NCI-H2107 treated with DMSO at 0.1 percent for 48 hours (cell line): ENCODE results near the gene KIRREL3.

Experiments used
- DNase-seq: peaks from one replicate; lab custom pipeline; 2025; ENCODE audit not compliant: unreplicated experiment; lab: John Stamatoyannopoulos, UW

Gene KIRREL3

DNA sequence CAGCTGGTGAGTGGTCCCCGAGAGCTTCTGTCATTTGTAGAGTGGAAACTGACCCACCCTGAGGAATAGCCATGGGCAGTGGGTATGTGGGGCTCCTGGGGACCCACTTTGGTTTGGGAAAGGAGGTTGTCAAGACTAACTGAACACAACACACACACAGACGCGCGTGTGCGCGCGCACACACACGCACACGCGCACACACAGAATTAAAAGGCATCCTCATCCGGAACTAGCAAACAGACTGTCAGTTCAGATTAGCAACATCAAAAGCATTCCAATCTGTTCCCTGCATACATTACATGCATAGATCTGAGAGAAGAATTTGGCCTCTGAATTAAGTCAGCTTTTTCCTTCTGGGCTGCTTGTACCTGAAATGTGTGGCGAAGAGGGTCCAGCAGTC lies 360.4 kb downstream of the KIRREL3 start:
- no peak for DNase-seq

GRCh38 chr11:126639692-126640091 lies 360.9 kb downstream of the KIRREL3 start:
- no peak for DNase-seq

- DNase-seq, result no peak
Observed at GRCh38 chr11:126638648-126639047, 361.9 kb downstream of the KIRREL3 start.

- DNase-seq, result no peak
Observed at GRCh38 chr11:126637795-126638175, 362.8 kb downstream of the KIRREL3 start.

- no peak for DNase-seq
Observed at GRCh38 chr11:126636911-126637794, 363.4 kb downstream of the KIRREL3 start.

- no peak for DNase-seq
Observed at GRCh38 chr11:126635511-126635910, 365.1 kb downstream of the KIRREL3 start.

- DNase-seq, result no peak
Observed at GRCh38 chr11:126634963-126635362, 365.6 kb downstream of the KIRREL3 start.

DNA sequence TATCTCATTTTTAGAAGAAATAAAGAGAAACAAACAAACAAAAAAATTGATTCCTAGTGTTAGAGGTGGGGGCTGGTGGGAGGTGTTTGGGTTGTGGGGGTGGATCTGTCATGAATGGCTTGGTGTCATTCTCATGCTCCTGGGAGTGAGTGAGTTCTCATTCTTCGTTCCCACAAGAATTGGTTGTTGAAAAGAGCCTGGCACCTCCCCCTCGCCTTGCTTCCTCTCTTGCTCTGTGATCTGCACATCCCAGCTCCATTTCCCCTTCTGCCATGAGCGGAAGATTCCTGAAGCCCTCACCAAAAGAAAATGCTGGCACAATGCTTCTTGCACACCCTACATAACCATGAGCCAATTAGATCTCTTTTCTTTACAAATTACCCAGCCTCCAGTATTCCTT lies 367.2 kb downstream of the KIRREL3 start:
- DNase-seq, result no peak

GRCh38 chr11:126630893-126631798 lies 369.4 kb downstream of the KIRREL3 start:
- no peak for DNase-seq

DNA sequence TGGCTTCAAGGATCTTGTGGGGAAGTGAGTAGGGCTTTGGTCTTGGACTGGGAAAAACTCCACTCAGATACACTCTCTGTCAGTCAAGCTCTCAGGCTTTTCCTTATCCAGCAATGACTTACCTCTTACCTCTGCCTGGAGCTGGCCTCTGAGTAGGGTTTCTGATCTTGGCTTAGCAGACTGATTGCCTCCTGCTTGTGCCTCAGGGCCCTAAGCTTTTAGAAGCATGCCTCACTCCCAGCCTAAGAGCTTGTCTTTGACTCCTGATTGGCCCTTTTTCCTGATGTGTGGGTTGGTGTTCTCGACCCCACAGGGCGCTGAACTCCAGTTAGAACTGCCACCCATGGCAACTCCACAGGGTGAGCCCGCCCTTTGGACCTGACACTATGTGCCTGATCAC lies 370.1 kb downstream of the KIRREL3 start:
- DNase-seq, result no peak

DNA sequence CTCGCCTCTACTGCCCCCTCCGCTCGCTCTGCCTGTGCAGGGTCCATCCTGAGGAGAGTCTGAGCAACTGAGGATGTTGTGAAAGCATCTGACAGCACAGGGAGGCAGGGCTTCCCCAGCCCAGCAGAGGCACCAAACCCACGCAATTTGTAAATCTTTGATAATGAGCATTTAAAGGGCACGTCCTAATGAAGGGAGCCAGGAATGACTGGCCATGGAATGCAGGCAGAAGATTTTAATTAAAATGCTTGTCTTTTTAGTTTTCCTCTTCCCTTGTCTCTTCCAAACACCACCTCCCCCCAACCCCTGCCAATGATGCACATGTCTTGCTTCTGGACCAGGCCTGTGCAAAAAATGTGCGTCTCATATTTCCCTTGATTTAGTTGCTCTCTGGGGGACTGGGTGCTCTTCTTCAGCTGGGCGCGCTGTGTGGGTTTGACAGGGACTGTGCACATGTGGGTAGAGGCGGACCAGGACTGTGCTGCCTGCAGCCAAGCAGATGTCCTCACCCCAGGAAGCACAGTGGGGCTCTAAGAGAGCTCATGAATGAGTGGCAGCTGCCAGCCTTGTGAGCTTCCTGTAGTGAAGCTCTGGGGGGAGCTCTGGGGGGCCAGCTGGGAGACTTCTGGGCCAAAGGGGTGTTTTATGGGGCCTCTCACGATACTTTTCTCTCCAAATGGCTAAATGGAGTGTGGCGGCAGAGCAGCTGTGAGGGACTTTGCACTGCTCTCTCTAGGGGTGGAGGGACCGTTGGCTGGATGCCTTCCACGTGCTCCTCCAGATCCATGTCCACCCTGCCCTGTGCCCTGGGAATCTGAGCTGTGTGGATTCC lies 371.6 kb downstream of the KIRREL3 start:
- DNase-seq, result peak; percentile 68

DNA sequence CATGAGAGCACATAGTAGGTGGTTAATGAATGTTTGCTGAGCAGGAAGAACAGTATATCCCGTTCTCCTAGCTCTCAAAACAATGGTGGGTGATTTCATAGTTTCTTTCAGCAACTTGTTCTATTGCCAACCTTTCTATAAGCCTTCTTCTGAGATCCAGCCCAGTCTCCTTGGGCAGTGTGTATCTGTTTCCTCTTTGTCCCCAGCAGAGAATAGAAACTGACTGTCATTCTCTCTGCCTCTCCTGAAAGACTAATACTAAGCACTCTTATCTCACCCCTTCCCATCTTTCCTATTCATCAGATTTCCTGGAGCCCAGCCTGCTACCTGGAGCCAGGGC lies 372.1 kb downstream of the KIRREL3 start:
- DNase-seq, result peak; percentile 43

DNA sequence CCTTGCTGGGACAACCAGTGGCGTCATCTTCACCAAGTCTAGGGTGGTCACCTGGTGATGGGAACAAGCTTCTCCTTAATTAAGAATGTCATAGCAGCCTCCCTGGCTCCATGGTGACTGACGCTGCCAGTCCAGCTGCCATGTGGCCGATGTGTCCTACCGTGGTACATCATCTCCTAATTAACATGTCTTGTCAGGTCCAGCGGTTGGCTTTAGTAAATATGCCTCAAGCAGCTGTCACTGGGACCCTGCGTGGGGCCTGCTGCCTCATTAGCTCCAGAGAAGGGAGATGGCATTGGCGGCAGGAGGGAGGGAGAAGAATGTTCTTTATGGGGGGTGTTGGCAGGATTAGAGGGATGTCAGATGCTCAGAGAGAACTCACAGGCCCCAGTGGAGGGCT lies 373.1 kb downstream of the KIRREL3 start:
- DNase-seq, result no peak

- DNase-seq, result no peak
Observed at GRCh38 chr11:126624506-126624905, 376.1 kb downstream of the KIRREL3 start.

DNA sequence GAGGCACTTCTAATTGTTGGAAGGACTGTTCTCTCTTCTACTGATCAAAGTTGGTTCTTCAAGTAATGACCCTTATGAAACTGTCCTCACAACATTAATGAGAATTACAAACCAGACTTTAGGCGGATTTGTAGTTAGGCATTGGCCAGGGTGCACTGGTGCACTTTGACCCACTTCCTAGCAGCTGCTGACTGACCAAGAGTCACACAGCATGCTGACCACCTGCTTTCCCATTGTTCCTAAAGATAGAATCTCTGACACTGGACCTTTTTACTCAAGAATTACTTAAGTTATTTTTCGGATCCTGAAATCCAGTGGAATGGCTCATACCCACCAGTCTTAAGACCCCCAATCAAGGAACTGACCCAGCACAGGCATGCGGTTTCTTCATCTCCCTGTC lies 381.1 kb downstream of the KIRREL3 start:
- no peak for DNase-seq

GRCh38 chr11:126615845-126616244 lies 384.7 kb downstream of the KIRREL3 start:
- DNase-seq, result no peak

DNA sequence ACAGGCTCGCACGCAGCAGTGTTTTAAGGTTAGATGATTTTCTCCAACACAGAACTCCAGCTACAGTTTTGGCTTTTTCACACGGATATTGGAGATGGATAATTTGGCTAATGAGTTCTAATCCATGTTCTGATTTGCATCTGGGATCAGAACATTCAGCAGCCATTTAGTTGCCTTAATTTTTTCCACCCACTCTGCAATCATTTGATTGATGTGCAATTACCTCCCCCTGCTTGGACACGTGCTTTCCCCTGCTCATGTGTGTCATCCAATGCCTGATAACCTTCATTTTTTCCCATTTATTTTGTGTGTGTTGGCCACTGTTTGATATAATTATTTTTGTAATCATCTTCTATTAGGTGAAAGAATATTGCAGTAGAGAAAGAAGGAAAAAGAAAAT lies 387.3 kb downstream of the KIRREL3 start:
- DNase-seq, result no peak

GRCh38 chr11:126612671-126613070 lies 387.9 kb downstream of the KIRREL3 start:
- DNase-seq, result no peak

GRCh38 chr11:126611438-126611837 lies 389.1 kb downstream of the KIRREL3 start:
- DNase-seq, result no peak

DNA sequence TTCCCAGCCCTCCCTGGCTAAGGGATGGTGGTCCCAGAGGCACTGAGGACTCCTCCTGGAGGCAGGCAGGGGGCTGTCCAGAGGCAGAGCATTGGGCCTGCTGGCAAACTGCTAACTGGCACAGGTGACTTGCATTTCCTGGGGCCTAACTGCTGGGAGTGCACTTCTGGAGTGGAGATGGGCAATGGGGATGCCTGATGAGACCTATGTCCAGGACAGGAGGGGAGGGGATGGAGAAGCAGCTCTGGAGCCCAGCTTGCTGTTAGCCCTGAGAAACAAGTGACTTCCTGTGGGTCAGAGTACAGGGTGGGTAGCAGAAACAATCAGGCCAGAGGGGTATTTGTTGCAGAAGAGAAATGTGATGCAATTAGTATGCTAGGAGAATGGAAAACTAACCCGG lies 391.9 kb downstream of the KIRREL3 start:
- DNase-seq, result no peak
